Heart left ventricle (tissue), 16 donors: ENCODE data around the gene BTG4. TPM values are rescaled to one million over a fixed set of nuclear protein-coding genes. Genes with fewer than 3 reads are reported as not detected.
A peak's percentile ranks its signal among the peaks of the same experiment; 100 is the strongest.

ENCODE experiments used
- ATAC-seq, 4 donors: fragments of 200-7000 bp; cut with Tn5 transposase; one replicate each; pipeline ENCODE4 v1.9.1; 2020 to 2022; ENCODE audit warnings: moderate library complexity in 4 of 4, mild to moderate bottlenecking in 3 of 4, moderate number of reproducible peaks in 1 of 4
- DNase-seq, 5 donors: peaks; one replicate each; pipeline ENCODE4 v3.0.0-alpha.2; 2020
- H3K27ac ChIP-seq, 12 donors: fragments of 200-600 bp; sonication (generic) in 4 of 12; one replicate each; pipeline versions ENCODE4 v1.5.0 to v1.8.0; 2016 to 2022; ENCODE audit warnings: mild to moderate bottlenecking in 2 of 12
- H3K27me3 ChIP-seq, 9 donors: fragments of 200-600 bp; sonication (generic) in 2 of 9; one replicate each; pipeline versions ENCODE4 v1.5.1 to v1.8.0; 2016 to 2022; ENCODE audit warnings: mild to moderate bottlenecking in 3 of 9
- H3K36me3 ChIP-seq, 9 donors: fragments of 200-600 bp; sonication (generic) in 2 of 9; one replicate each; pipeline versions ENCODE4 v1.5.0 to v1.8.0; 2018 to 2022; ENCODE audit warnings: mild to moderate bottlenecking in 2 of 9
- H3K4me1 ChIP-seq, 12 donors: fragments of 200-600 bp; sonication (generic) in 4 of 12; one replicate each; pipeline versions ENCODE4 v1.5.0 to v1.8.0; 2016 to 2022; ENCODE audit warnings: mild to moderate bottlenecking in 3 of 12
- H3K4me3 ChIP-seq, 12 donors: fragments of 200-600 bp; sonication (generic) in 4 of 12; one replicate each; pipeline versions ENCODE4 v1.5.0 to v1.8.0; 2017 to 2022; ENCODE audit warnings: mild to moderate bottlenecking in 9 of 12, moderate library complexity in 4 of 12
- H3K9me3 ChIP-seq, 12 donors: fragments of 200-600 bp; sonication (generic) in 4 of 12; one replicate each; pipeline versions ENCODE4 v1.5.0 to v1.8.0; 2016 to 2022; ENCODE audit warnings: mild to moderate bottlenecking in 1 of 12
- CTCF ChIP-seq, 12 donors: fragments of 200-600 bp; sonication (generic) in 4 of 12; IDR thresholded peaks; one replicate each; pipeline versions ENCODE4 v1.5.0 to v1.8.0; 2018 to 2022; ENCODE audit warnings: antibody characterized with exemption in 12 of 12, mild to moderate bottlenecking in 5 of 12
- POLR2A ChIP-seq, 2 donors: fragments of 450-650 bp; IDR thresholded peaks; one replicate each; pipeline ENCODE4 v1.6.1; 2017; ENCODE audit warnings: antibody characterized with exemption in 2 of 2, mild to moderate bottlenecking in 2 of 2, moderate library complexity in 2 of 2
- WGBS, 4 donors: extraction: QIAGEN DNeasy Blood & Tissue Kit in 2 of 4; methylation state at CpG; one replicate each; pipeline versions ENCODE4 v1.1.5 to v1.1.7; 2013 to 2018; 5-methylcytosine and 5-hydroxymethylcytosine counted together
- intact Hi-C, 10 donors: fragments of 100-400 bp; cut with DNase I; formaldehyde crosslinking; loops; one replicate each; pipeline versions ENCODE4 v1.11.1 to v1.14.2; 2022
- polyA plus RNA-seq, 2 donors: library from polyadenylated mRNA; stranded (reverse); fragments of 200-250 nt; gene quantifications; one replicate each; pipeline ENCODE4 v1.2.3, GENCODE V29; 2013
- total RNA-seq, 9 donors: library from RNA; depleted of rRNA in 2 of 9; stranded (reverse); fragments of >200 nt in 2 of 9; fragmentation: NEBNext Ultra II Directional in 3 of 9; extraction: Animal tissue kit (Norgen Biotek cat#: 25700) in 3 of 9; gene quantifications; one replicate each; pipeline versions ENCODE4 v1.1.0 to v1.2.4, GENCODE V29; 2016 to 2023
- donor health status: ischemic (EF 13 %, LVEDD 7.1; RV severe dilation, severe dysfunction).
- donor health status: healthy with polysubstance abuse.
- donor health status: DM: no; HTN: yes; CAD: no.
- donor health status: DM: no; HTN: no; CAD: no.
- donor health status: ischemic (EF 25% LVEDD 6.9; RV normal size, moderate dysfunction).
- donor health status: ischemic (EF 25% LVEDD 5.7; RV mildly dilated, moderate dysfunction).
- donor health status: healthy.
- donor health status: DM: yes; HTN: yes; CAD: no.
- donor health status: ischemic (EF 35%, LVEDD 5.7; RV mildly dilated, moderate dysfunction).
- donor health status: nonischemic (EF 11% LVEDD 7.7; RV severe dilation, severe dysfunction).
- donor health status: DM: yes; HTN: yes; CAD: no.
- donor health status: PGD.
- donor health status: ischemic (EF 29% LVEDD 5.4; RV normal size, mild dysfunction).
- donor health status: nonischemic (EF 23%, LVEDD 6.1; RV moderate dilation, normal function).

BTG4 gene
- total and polyA plus RNA-seq, 11 donors, result not detected

- ATAC-seq, result no peak
- Histone ChIP-seq H3K27me3 (peaks cover 0 to 23% (median 3%) of the 10 kb centered on the region in 9 donors), H3K36me3 (no peaks in the 10 kb centered on the region), H3K4me3 (no peak overlapping the region), H3K4me1 (no peaks in the 10 kb centered on the region), H3K27ac (no peak overlapping the region), H3K9me3 (no peaks in the 10 kb centered on the region)
- TF ChIP-seq POLR2A (IDR thresholded peaks at IDR 0.05) (no peak), CTCF (IDR thresholded peaks at IDR 0.05) (no peak)
- WGBS, 4 donors, result 74 to 82% (median 76%) methylated on average over 16 to 21 of the region's 21 CpGs
- intact Hi-C loops, result loop anchor here in 3 of 10 donors (5.0 to 10.0 kb wide), 2 partner anchors 82 to 389 kb away; no protein-coding TSS in a partner anchor
- DNase-seq, result no peak
Measured at GRCh38 chr11:111455291-111456085, 56.7 kb downstream of the BTG4 start.

- intact Hi-C loops, result loop anchor here in 3 of 10 donors (5.0 to 10.0 kb wide), 2 partner anchors 83 to 390 kb away; no protein-coding TSS in a partner anchor
- Histone ChIP-seq H3K9me3 (no peaks in the 10 kb centered on the region), H3K4me1 (no peaks in the 10 kb centered on the region), H3K27me3 (peaks cover 0 to 16% (median 0%) of the 10 kb centered on the region in 9 donors), H3K36me3 (no peaks in the 10 kb centered on the region), H3K4me3 (no peak overlapping the region), H3K27ac (no peak overlapping the region)
- 35 to 43% (median 38%) methylated on average over 11 of the region's 11 CpGs for WGBS, 4 donors
- peak; percentile 15 to 48 (median 30) for TF ChIP-seq CTCF (IDR thresholded peaks at IDR 0.05)
- no peak for TF ChIP-seq POLR2A (IDR thresholded peaks at IDR 0.05)
- DNase-seq (peak in 1 of 5 donors; percentile 44), ATAC-seq (peak; percentile 40 to 71 (median 52))
Measured at GRCh38 chr11:111454561-111455192, 57.5 kb downstream of the BTG4 start.

- 59 to 69% (median 64%) methylated on average over 10 of the region's 10 CpGs for WGBS, 4 donors
- TF ChIP-seq POLR2A (IDR thresholded peaks at IDR 0.05), result no peak
- TF ChIP-seq CTCF (IDR thresholded peaks at IDR 0.05), result no peak
- no peak for DNase-seq
Measured at GRCh38 chr11:111452817-111453552, 59.2 kb downstream of the BTG4 start.

More at GRCh38 chr11:111452817-111453552, 59.2 kb downstream of the BTG4 start:
- Histone ChIP-seq H3K36me3 (no peaks in the 10 kb centered on the region), H3K4me1 (no peaks in the 10 kb centered on the region), H3K9me3 (no peaks in the 10 kb centered on the region), H3K27ac (no peak overlapping the region), H3K27me3 (peaks cover 0 to 11% (median 0%) of the 10 kb centered on the region in 9 donors), H3K4me3 (no peak overlapping the region)
- no peak for ATAC-seq
- intact Hi-C loops, result loop anchor here in 3 of 10 donors (10.0 kb wide), 1 partner anchor 392 kb away; no protein-coding TSS in a partner anchor
